A204.1 (cell line): Measurements from ENCODE around the gene SNCG.
"Not testable (repeated sequence)": the region's sequence is repeated elsewhere in the genome, so short reads cannot be mapped to it uniquely, and the experiment has no call there.

Experiments used
- FAIRE-seq: peaks from 2 replicates; lab custom pipeline; 2012; peaks lifted over from hg19 to GRCh38; lab: Jason Lieb, UNC

Gene SNCG

DNA sequence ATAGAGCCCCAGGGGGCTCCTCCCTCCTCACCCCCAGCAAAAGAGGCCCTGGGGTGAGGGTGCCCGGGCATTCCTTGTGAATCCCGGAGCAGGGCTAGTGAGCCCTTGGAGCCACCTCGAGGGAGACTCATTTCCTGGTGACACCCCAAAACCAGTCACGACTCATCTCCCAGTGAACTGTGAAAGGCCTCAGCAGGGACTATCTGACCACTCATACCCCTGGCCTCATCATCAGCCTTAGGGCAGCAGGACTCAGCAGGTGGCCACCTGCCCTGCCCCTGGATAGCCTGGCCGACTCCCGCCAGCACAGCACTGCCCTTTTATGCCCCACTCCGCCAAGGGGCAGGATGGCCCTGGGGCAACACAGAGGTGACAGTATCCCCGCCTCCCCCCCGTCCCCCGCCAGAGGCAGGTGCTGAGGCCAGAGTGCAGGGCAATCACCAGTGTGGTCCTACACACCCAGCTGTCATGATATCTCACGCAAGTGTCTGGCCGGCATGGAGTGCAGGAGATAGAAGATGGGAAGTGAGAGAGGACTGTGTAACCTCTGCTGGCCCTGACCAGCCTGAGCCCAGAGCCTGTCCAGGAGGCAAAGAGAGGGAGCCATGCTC lies 3.2 kb downstream of the SNCG start:
- FAIRE-seq, result no peak

DNA sequence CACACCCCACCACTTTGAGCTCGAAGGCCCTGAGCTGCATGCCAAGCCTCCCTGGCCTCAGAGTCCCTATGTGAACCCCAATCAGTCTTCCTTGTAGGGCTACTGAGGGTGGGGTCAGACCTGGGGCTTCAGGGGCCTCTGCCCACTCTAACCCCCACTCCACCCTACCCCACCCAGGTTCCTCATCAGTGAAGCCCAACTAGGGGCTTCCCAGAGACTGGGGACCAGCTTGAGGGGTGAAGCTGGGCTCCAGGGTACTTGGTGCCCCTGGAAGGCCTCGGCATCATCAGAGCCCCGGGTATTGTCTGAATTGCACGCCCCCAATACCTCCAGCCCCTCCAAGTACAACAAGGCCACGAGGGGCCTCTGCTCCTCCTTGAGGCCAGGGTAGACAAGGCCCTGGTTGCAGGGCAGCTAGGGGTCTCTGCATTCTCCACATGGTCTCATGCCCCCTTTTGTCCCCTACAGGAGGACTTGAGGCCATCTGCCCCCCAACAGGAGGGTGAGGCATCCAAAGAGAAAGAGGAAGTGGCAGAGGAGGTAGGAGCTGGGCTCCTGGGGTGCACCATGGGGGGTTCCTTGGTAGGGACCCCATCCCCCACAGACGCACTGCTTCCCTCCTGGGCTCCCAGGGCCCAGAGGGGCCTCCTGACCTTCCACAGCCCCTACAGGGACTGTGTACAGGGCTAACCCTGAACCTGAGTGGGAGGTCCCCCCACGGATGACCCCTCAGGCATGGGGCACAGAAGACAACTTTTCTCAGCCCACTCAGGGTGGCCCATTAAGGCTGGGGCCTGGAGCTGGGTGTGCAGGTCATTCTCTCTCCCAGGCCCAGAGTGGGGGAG lies 4.0 kb downstream of the SNCG start:
- no peak for FAIRE-seq

DNA sequence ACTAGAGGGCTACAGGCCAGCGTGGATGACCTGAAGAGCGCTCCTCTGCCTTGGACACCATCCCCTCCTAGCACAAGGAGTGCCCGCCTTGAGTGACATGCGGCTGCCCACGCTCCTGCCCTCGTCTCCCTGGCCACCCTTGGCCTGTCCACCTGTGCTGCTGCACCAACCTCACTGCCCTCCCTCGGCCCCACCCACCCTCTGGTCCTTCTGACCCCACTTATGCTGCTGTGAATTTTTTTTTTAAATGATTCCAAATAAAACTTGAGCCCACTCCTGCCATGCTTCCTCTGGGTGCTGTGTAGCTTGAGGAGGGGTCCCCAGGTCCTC lies 4.5 kb downstream of the SNCG start:
- FAIRE-seq, result no peak

DNA sequence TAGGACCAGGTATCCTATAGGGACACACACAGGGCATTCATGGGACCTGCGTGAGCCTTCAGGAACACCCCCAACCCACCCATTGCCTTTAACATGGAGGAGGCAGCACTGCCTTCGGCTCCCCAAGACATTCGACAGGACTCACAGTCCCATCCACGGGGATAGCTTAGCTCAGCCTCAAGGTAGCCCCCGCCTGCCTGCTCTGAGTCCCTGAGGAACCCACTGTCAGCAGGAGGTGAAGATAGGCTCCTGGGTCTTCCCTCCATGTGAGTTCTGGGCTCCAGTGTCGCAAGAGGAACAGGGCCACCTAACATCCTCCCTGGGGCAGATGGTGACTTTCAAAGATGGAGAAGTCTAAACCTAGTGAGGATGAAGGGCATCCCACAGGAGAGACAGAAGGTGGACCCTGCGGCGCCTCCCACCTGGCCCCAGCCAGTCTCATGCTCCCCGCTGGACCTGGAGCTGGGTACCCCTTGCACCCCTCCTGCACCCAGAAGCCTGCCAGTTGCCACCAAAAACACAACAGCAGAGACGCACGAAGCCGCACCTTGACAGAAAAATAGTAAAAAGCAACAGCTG lies 5.0 kb downstream of the SNCG start:
- no peak for FAIRE-seq

DNA sequence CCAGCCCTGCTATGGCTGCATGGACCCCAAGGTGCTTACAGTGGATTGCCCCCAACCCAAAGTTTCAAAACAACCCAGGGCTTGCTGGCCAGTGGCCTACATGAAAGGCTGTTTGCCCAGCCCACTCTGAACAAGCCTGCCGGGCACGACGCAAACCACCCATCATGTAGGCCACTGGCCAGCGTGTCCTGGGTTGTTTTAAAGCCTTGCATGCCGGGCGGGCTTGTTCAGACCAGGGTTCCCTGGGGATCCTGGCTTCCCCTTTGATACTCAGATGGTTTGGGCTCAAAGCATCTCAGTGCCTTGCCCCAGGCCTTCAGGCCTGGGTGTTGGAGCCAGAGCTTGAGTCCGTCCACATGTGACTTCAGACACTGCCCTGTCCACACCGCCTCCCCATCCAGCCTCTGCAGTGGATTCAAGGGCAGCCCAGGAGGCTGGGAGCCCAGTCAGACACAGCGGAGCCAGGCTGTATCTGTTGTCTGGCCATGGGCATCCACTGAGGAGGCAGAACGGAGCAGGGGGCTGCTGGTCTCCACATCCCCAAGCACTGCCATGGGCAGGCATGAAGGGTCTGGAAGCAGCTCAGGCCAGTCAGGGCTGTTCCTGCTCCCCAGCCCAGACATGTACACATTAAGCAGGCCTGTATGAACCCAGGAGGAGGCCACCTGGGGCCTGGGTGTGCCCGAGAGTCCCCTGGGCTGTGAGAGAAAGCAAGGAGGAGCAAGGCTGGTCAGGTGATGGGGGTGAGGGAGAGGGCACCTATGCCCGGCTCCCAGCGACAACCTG lies 5.9 kb downstream of the SNCG start:
- FAIRE-seq, result no peak

DNA sequence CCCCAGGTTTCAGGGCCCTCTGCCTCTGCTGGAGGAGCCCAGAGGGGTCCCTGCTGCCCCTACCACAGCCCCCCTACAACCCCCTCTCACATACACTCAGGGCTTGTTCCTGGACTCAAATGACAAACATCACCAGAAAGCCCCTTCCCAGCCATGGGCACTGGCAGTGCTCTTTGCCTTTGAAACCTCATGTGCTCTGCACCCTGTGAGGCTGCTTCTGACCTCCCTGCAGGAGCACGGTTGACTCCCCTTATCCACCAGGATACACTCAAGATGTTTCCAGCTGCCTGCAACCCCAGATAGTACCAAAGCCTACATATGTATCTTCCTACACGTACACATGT lies 6.4 kb downstream of the SNCG start:
- no peak for FAIRE-seq

DNA sequence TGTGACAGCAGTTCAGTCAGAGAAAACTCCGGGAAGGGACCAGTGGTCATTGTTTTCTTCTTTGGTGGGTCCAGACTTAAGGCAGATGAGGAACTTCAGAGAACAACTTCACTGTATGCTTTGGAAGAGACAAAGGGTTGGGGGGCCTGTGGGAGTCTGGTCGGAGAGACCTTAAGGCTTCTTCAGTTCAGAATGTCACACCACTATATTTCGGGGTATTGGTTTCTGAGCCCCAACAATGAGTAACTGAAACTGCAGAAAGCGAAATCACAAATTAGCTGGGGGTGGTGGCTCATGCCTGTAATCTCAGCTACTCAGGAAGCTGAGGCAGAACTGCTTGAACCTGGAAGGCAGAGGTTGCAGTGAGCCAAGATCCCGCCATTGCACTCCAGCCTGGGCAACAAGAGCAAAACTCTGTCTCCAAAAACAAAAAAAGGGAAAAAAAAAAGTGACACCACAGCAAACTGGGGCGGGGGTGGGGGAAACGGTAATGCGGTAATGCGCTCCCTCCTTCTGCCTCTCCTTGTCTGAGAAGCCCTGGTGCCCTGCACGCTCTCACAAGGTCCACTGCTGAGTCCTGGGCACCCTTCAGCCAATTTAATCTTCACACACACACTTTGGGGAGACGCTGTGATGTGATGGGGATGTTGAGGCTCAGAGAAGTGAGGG lies 7.7 kb downstream of the SNCG start:
- FAIRE-seq, result no peak

DNA sequence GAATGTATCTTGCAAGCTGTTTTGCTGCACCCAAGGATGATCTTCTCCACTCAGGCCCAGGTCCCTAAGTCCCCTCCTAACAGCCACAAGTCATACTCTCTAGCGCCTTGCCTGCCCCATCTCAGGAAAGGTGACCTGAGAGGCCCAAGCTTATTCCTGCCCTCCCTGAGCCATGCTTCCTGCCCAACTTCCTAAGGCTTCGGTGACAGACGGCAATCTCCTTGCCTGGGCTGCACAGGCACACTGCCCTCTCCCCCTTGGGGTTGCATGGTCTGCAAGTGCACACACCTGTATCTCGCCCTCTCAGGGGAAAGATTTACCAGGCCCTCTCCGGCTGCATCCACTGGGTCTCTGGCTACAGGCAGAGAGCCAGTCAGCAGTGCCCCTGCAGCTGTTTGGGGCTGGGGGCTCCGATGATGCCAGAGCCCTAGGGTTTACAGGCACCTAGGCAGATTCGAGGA lies 9.1 kb downstream of the SNCG start:
- no peak for FAIRE-seq

DNA sequence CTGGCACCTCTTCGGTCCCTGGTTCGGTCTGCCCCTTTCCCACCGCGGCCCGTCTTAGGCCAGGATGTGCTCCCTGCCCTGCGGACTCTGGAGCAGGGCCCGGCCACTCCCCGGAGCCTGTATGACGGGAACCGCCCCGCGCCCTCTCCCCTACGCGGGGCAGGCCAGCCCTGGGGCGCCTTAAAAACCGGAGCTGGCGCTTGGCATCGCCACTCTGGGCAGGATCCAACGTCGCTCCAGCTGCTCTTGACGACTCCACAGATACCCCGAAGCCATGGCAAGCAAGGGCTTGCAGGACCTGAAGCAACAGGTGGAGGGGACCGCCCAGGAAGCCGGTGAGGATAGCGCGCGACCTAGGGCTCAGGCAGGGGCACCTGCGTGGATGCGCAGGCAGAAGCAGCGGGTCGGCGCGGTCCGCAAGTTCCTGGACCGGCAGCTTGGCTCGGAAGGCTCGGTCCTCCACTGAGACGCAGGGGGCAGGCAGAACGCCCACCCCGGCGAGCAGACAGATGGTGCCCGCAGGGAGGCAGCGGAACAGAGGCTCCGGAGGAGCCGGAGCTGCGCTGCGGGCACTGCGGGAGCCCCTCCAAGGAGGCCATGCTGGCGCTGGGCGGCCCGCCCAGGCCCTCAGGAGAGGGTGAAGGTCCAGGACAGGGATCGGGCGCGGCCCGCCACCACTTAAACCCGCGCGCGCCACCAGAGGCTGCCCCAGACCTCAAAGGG lies 10.0 kb downstream of the SNCG start, which contains the start of gene ADIRF:
Gene ADIRF (plus strand): TSS at position 212 of the 723 bp plus-strand sequence. CDS start 63 bp downstream, at position 275.
- FAIRE-seq, result no peak

DNA sequence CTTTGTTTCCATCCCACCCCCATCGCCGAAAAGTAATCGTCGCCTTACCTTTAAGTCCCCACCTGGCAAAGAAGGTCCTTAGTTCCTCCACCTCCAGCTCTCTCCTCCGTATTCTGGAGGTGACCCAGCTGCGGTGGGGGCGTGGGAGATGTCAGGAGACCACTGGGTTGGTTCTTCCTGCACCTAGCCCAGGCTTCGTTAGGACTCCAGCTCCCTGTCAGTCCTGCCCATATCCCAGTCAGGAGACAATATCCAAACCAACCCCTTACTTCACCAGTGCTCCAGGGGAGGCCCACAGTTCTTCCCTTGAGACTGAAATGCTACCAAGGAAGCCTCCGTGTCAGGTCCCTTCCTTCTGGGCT lies 10.6 kb downstream of the SNCG start:
- no peak for FAIRE-seq

DNA sequence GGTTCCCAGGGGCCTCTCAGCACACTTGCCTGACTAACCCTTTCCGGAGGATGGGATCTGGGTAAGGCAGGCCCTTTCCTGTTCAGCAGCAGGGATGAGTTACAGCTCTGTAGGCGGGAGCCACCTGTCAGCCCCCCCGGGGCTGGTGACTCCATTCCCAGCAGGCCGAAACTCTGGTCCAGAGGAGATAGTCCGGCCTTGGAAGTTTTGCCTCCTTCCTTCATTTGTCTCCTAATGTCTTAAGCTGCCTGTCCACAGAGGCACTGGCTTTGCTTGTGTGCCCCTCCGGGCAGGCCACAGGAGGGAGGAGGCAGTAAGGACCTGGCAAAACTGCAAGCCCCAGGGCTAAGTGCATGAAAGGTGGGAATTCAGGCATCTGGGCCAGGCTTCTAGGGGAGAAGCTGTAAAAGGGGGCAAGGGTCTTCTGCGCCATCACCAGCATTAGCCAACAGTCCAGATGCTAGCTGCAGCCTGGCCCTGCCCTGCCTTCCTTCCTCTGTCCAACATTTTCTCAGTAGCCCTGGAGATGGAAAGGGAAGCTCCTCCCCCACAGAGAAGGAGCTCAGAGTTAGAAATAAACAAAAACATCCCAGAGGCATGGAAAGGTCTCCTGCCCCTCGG lies 11.1 kb downstream of the SNCG start:
- FAIRE-seq, result no peak

DNA sequence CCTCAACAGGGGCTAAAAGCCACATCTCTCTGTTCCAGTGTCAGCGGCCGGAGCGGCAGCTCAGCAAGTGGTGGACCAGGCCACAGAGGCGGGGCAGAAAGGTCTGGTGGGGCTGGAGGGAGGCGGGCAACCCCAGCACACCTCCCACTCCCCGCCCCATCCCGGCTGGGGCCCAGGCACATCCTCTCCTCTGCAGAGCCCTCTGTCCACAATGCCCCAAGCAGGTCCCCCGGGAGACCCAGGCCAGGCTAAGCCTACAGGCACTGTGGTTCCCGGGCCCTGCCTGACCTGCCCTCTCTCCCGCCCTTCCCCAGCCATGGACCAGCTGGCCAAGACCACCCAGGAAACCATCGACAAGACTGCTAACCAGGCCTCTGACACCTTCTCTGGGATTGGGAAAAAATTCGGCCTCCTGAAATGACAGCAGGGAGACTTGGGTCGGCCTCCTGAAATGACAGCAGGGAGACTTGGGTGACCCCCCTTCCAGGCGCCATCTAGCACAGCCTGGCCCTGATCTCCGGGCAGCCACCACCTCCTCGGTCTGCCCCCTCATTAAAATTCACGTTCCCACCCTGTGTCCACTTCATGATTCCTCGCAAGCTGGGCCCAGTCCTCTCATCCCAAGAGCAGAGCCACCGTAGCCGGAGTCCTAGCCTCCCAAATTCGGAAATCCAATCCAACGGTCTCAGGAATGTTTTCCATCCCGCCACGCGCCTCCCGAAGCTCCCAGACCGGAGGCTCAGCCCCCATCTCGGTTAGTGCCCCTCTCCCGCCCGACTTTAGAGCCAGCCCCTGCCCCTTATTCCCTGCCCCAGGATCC lies 12.0 kb downstream of the SNCG start:
- no peak for FAIRE-seq

DNA sequence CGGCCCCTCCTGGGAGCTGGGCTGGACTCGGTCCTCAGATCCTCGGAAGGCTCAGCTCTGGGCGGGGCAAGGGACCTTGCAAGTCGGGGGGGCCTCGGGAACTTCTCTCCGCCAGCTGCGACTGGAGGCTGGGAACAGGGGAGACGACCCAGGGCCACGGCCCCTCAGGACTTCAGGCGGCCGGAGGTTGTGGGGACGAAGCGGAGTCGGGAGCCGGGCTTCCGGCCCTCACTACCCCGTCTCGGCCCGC lies 12.5 kb downstream of the SNCG start:
- no peak for FAIRE-seq

DNA sequence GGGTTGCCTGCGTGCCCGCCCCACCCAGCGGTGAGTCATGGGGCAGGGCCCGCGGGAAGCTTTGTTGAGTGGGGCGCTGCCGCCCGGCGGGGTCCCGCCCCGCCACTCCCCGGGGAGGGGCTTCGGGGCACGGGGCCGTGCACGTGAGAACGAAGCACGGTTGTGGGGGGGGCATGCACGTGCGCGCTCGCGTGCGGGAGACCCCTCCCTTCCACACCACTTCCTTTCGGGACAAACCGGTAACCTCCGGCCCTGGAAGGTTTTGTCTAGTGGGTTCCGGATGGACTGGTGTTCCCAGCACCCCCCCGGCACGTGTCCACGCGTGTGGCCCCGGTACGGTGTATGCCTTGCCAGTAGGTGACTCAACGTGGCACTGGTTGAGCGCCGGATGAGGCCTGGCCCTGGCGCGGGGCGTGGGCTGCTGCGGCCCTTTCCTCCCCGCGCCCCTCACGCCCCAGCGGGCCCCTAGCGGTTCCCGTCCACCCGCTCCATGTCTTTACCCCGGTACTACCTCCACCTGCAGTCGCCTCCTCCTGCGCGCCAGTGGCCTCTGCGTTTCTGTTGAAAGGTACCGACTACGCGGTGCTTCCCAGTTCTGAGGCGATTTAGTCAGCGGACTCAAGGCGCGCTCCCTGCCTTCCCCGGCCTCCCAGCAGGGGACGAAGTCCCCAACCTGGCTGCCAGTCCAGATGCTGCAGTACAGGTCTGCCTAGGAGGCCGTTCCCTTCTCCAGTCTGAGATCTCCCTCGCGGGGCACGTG lies 13.0 kb downstream of the SNCG start:
- no peak for FAIRE-seq

DNA sequence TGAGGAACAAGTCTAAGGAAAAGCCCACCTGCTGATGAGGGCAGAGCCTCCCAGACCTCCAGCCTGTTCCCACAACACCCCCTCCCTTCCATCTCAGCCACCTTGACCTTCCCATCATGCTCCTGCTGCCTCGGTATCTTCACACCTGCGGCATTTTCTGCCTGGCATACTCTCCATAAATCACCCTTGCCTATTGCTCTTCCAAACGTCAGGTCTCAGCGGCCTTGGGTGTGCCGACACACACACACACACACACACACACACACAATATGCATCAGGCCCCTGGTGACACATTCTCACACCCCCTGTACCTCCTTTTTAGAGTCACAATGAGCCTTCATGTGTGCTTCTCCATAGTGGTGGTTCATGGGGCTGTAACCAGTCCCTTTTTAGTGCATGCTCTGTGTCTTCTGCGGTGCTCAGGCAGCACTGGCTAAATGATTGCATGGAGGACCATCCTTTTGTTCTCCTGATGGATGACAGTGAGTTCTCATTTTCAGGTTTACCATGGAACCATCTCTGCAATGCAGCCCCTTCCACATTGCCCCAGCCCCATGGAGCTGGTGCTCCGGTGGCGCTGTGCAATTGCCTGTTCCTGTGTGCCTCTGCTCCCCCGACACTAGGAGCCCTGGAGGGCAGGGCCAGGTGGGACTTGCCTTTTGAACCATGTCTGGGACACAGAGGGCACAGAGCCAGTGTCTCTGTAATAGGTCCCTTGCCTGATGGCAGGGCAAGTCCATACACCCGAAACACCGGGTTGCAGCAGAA lies 14.4 kb downstream of the SNCG start:
- no peak for FAIRE-seq

DNA sequence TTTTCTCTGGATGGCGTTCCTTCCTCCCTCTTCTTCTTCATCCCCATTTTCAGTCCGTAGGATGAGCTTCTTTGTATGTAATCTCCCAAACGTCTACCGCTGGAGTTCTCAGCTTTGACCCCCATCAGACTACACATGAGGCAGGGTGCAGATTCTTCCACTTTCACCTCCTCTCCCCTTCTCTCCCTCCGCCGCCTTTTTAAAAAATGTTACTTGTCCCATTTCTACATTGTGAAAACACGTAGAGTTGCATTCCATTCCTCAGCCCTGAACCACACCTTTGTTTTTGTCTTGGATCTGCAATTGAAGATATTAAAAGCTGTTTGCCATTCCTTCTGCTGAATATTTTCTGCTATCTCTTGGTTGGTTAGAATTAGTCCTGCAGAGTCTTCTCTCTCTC lies 16.1 kb downstream of the SNCG start:
- FAIRE-seq, result no peak

DNA sequence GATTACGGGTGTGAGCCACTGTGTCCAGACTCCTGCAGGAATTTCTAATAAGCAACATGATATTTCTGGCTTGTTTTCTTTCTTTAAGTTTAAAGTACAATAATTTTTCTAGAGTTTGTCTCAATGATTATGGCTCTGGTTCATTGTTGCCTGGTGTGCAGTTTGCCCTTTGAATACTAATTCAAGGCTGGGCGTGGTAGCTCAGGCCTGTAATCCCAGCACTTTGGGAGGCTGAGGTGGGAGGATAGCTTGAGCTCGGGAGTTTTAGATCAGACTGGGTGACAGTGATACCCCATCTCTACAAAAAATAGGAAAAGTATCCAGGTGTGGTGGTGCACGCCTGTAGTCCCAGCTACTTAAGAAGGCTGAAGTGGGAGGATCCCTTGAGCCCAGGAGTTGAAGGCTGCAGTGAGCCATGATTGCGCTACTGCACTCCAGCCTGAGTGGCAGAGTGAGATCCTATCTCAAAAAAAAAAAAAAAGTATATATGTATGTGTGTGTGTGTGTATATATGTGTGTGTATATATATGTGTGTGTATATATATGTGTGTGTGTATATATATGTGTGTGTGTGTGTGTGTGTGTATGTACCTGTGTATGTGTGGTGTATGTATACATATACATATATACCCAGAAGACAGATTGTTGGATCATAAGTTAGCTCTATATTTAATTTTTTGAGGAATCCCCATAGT lies 18.1 kb downstream of the SNCG start:
- FAIRE-seq, result no peak

DNA sequence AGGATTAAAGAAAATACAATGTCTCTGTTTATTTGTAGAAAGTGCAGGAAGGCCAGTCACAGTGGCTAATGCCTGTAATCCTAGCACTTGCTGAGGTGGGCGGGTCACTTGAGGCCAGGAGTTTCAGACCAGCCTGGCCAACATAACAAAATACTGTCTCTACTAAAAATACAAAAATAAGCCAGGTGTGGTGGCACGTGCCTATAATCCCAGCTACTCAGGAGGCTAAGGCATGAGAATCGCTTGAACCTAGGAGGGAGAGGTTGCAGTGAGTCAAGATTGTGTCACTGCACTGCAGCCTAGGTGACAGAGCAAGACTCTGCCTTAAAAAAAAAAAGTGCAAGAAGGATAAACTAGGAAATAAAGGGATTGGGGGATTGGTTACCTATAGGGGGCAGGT lies 20.1 kb downstream of the SNCG start:
- FAIRE-seq, result not testable (repeated sequence)
